Sciatic nerve (tissue), 2 donors: ENCODE results near the gene SMIM22. TPM values are rescaled to one million over a fixed set of nuclear protein-coding genes. Genes with fewer than 3 reads are reported as not detected.
"Not testable (repeated sequence)": the region's sequence is repeated elsewhere in the genome, so short reads cannot be mapped to it uniquely, and the experiment has no call there.

Experiments used
- ATAC-seq: fragments of 200-7000 bp; cut with Tn5 transposase; one replicate; pipeline ENCODE4 v1.9.1; 2020; ENCODE audit warnings: mild to moderate bottlenecking, moderate library complexity
- DNase-seq: peaks from one replicate; pipeline ENCODE4 v3.0.0-alpha.2; 2020; ENCODE audit warnings: low spot score
- intact Hi-C: fragments of 100-400 bp; cut with DNase I; formaldehyde crosslinking; loops from one replicate; pipeline ENCODE4 v1.14.2; 2022
- total RNA-seq: library from RNA; stranded (reverse); fragmentation: NEBNext Ultra II Directional; extraction: Animal tissue kit (Norgen Biotek cat#: 25700); gene quantifications from one replicate; pipeline ENCODE4 v1.2.1, GENCODE V29; 2021
- donor health status: DM: no; HTN: no; CAD: no.
- donor health status: DM: no; HTN: no; CAD: no.

Gene SMIM22
- total RNA-seq, 1 donor from 2014 or later = not detected

- peak; percentile 9 for ATAC-seq
- intact Hi-C loops = no loop called here
- no peak for DNase-seq
Observed at GRCh38 chr16:4767872-4768548, 27.2 kb upstream of the SMIM22 start.

- intact Hi-C loops = no loop called here
- DNase-seq (peak; percentile 98), ATAC-seq (peak; percentile 96)
Observed at GRCh38 chr16:4768549-4769305, 26.4 kb upstream of the SMIM22 start.

GRCh38 chr16:4769306-4769638 lies 25.9 kb upstream of the SMIM22 start:
- intact Hi-C loops = no loop called here
- ATAC-seq (no peak), DNase-seq (no peak)

- intact Hi-C loops = loop anchor here (5.0 kb wide), 1 partner anchor 186 kb away; the partner anchor contains the start of gene SEC14L5
- no peak for ATAC-seq
- no peak for DNase-seq
Observed at GRCh38 chr16:4771646-4772045, 23.5 kb upstream of the SMIM22 start.

GRCh38 chr16:4772351-4772750 lies 22.8 kb upstream of the SMIM22 start:
- DNase-seq (no peak), ATAC-seq (no peak)
- intact Hi-C loops = loop anchor here (5.0 kb wide), 1 partner anchor 185 kb away; the partner anchor contains the start of gene SEC14L5

GRCh38 chr16:4775005-4775404 lies 20.2 kb upstream of the SMIM22 start:
- no peak for DNase-seq
- intact Hi-C loops = no loop called here
- ATAC-seq = no peak

- DNase-seq (no peak), ATAC-seq (no peak)
- intact Hi-C loops = no loop called here
Observed at GRCh38 chr16:4776141-4776705, 18.9 kb upstream of the SMIM22 start.

GRCh38 chr16:4777339-4778049 lies 17.7 kb upstream of the SMIM22 start:
- ATAC-seq (no peak), DNase-seq (no peak)
- intact Hi-C loops = no loop called here

GRCh38 chr16:4778050-4778392 lies 17.1 kb upstream of the SMIM22 start:
- intact Hi-C loops = no loop called here
- no peak for ATAC-seq
- DNase-seq = no peak

GRCh38 chr16:4780235-4780634 lies 14.9 kb upstream of the SMIM22 start:
- no peak for DNase-seq
- no peak for ATAC-seq
- intact Hi-C loops = no loop called here

- DNase-seq (no peak), ATAC-seq (no peak)
- intact Hi-C loops = no loop called here
Observed at GRCh38 chr16:4783251-4783950, 11.8 kb upstream of the SMIM22 start.

GRCh38 chr16:4783951-4784336 lies 11.2 kb upstream of the SMIM22 start:
- DNase-seq (no peak), ATAC-seq (no peak)
- intact Hi-C loops = no loop called here

GRCh38 chr16:4784444-4784987 lies 10.7 kb upstream of the SMIM22 start:
- intact Hi-C loops, ATAC-seq: not testable (repeated sequence)

GRCh38 chr16:4785758-4786433 lies 9.3 kb upstream of the SMIM22 start:
- intact Hi-C loops = no loop called here
- ATAC-seq (no peak), DNase-seq (no peak)

More at GRCh38 chr16:4784444-4784987, 10.7 kb upstream of the SMIM22 start:
- DNase-seq = not testable (repeated sequence)

GRCh38 chr16:4787068-4787467 lies 8.1 kb upstream of the SMIM22 start:
- intact Hi-C loops = no loop called here
- ATAC-seq (no peak), DNase-seq (no peak)

GRCh38 chr16:4787627-4788482 lies 7.3 kb upstream of the SMIM22 start, which contains the start of gene SEPTIN12:
SEPTIN12 (minus strand) TSS chr16:4788345; CDS start chr16:4787645, 700 bp downstream.
- intact Hi-C loops = no loop called here
- no peak for DNase-seq
- no peak for ATAC-seq

GRCh38 chr16:4788489-4788889 lies 6.7 kb upstream of the SMIM22 start:
- DNase-seq (no peak), ATAC-seq (no peak)
- intact Hi-C loops = no loop called here
